HCT116 (cell line): ENCODE measurements around the gene IFNGR2. TPM values are rescaled to one million over a fixed set of nuclear protein-coding genes. Genes with fewer than 3 reads are reported as not detected.

Source experiments
- ATAC-seq: fragments of 200-7000 bp; cut with Tn5 transposase; 2 replicates; pipeline ENCODE4 v1.9.1; 2020; ENCODE audit warnings: mild to moderate bottlenecking, moderate library complexity
- BruUV-seq: library from RNA; stranded (reverse); fragments of 400-500 nt; replicated peaks from 2 replicates; lab custom pipeline; 2021; lab: Mats Ljungman, UMichigan
- CTCF ChIA-PET: fragments of 300-600 bp; sonication (Branson Sonifier 250); formaldehyde crosslinking; loops from one replicate; lab custom pipeline; 2021; ENCODE audit warnings: antibody characterized with exemption; lab: Charles Lee
- POLR2A ChIA-PET: fragments of 300-600, 350-600 bp; sonication (Branson Sonifier 250); formaldehyde crosslinking; loops from one replicate; lab custom pipeline; 2021; ENCODE audit warnings: antibody characterized with exemption; lab: Charles Lee
- RAD21 ChIA-PET, 2 experiments: fragments of 300-600 bp; sonication (Branson Sonifier 250); formaldehyde crosslinking; loops; one replicate each; lab custom pipeline; 2023; ENCODE audit warnings: low total read pairs in 2 of 2; ENCODE audit not compliant: uncharacterized antibody in 2 of 2, unreplicated experiment in 2 of 2, low non-redundant PET in 1 of 2; lab: Charles Lee
- DNase-seq: peaks from one replicate; pipeline ENCODE4 v3.0.0-alpha.2; 2010; ENCODE audit warnings: low read depth, low spot score
- H2AFZ ChIP-seq: fragments of 200-600 bp; shearing (Covaris generic), sonication (generic); 2 replicates; pipeline ENCODE4 v1.6.1; 2017; ENCODE audit warnings: low read depth, mixed run types, mixed read lengths, antibody characterized with exemption, low read length; ENCODE audit not compliant: poor library complexity, severe bottlenecking
- H3K27ac ChIP-seq: 2 replicates; pipeline ENCODE4 v1.5.1; 2012; ENCODE audit warnings: low read depth, low read length
- H3K27me3 ChIP-seq: fragments of 200-600 bp; sonication (generic); 2 replicates; pipeline ENCODE4 v1.6.1; 2016; ENCODE audit warnings: mixed run types, low read length, mixed read lengths; ENCODE audit not compliant: insufficient read depth
- H3K36me3 ChIP-seq, 2 experiments: fragments of 200-500 bp in 1 of 2; fragments of 200-600 bp in 1 of 2; sonication (Bioruptor generic) in 1 of 2; sonication (generic) in 1 of 2; 2 replicates each; pipeline versions ENCODE4 v1.5.1 to v1.6.1; 2014 to 2016; ENCODE audit warnings: low read length in 2 of 2, inconsistent platforms in 1 of 2, mixed read lengths in 1 of 2, mixed run types in 1 of 2; ENCODE audit not compliant: insufficient read depth in 2 of 2, control insufficient read depth in 1 of 2
- H3K4me1 ChIP-seq, 2 experiments: fragments of 200-600 bp in 1 of 2; sonication (generic) in 1 of 2; 2 replicates each; pipeline versions ENCODE4 v1.5.1 to v1.6.1; 2012 to 2017; ENCODE audit warnings: low read length in 2 of 2, inconsistent platforms in 1 of 2, mild to moderate bottlenecking in 1 of 2, mixed read lengths in 1 of 2, mixed run types in 1 of 2, moderate library complexity in 1 of 2; ENCODE audit not compliant: insufficient read depth in 2 of 2, control insufficient read depth in 1 of 2
- H3K4me2 ChIP-seq: fragments of 200-600 bp; sonication (generic); 2 replicates; pipeline ENCODE4 v1.6.1; 2017; ENCODE audit warnings: mixed run types, low read length, mixed read lengths
- H3K4me3 ChIP-seq, 2 experiments: fragments of 200-600 bp in 1 of 2; sonication (generic) in 1 of 2; replicated peaks in 1 of 2; 2 replicates each; pipeline ENCODE4 v1.5.1; 2011 to 2016; ENCODE audit warnings: low read length in 2 of 2, control low read depth in 1 of 2, low read depth in 1 of 2, mild to moderate bottlenecking in 1 of 2, mixed read lengths in 1 of 2, mixed run types in 1 of 2
- H3K79me2 ChIP-seq: fragments of 200-600 bp; sonication (generic); 2 replicates; pipeline ENCODE4 v1.6.1; 2017; ENCODE audit warnings: mild to moderate bottlenecking, mixed run types, low read length, moderate library complexity, mixed read lengths; ENCODE audit not compliant: insufficient read depth
- H3K9ac ChIP-seq: fragments of 200-600 bp; sonication (generic); 2 replicates; pipeline ENCODE4 v1.6.1; 2016; ENCODE audit warnings: low read length, mixed read lengths
- H3K9me2 ChIP-seq: fragments of 200-600 bp; sonication (generic), shearing (Covaris generic); 2 replicates; pipeline ENCODE4 v1.6.1; 2017; ENCODE audit warnings: mixed run types, mild to moderate bottlenecking, moderate library complexity; ENCODE audit not compliant: insufficient read depth
- H3K9me3 ChIP-seq, 2 experiments: fragments of 200-500 bp in 1 of 2; fragments of 200-600 bp in 1 of 2; sonication (Bioruptor generic) in 1 of 2; sonication (generic) in 1 of 2; 2 replicates each; pipeline ENCODE4 v1.6.1; 2014 to 2017; ENCODE audit warnings: low read length in 2 of 2, mixed read lengths in 2 of 2, inconsistent platforms in 1 of 2, low read depth in 1 of 2, mild to moderate bottlenecking in 1 of 2, mixed run types in 1 of 2, moderate library complexity in 1 of 2; ENCODE audit not compliant: control insufficient read depth in 1 of 2, insufficient read depth in 1 of 2
- H4K20me1 ChIP-seq: fragments of 200-600 bp; sonication (generic), shearing (Covaris generic); 2 replicates; pipeline ENCODE4 v1.6.1; 2017; ENCODE audit warnings: mixed run types, mild to moderate bottlenecking, moderate library complexity; ENCODE audit not compliant: insufficient read depth
- intact Hi-C: fragments of 100-400 bp; cut with micrococcal nuclease; formaldehyde crosslinking; loops from 2 replicates; pipeline ENCODE4 v1.10.0; 2022
- total RNA-seq: library from RNA; stranded (reverse); gene quantifications from one replicate; pipeline ENCODE4 v1.2.1, GENCODE V29; 2021; ENCODE audit not compliant: unreplicated experiment
- TF ChIP-seq, protein P1 (sequence below), 3 experiments: fragments of 200-600 bp in 1 of 3; sonication (generic) in 1 of 3; IDR thresholded peaks in 2 of 3; conservative IDR thresholded peaks in 1 of 3; 2 replicates each; pipeline ENCODE4 v1.5.1; 2012 to 2017; ENCODE audit warnings: low read depth in 2 of 3, low read length in 2 of 3, antibody characterized with exemption in 1 of 3, borderline replicate concordance in 1 of 3, control low read depth in 1 of 3, mild to moderate bottlenecking in 1 of 3, mixed read lengths in 1 of 3, mixed run types in 1 of 3, moderate library complexity in 1 of 3; ENCODE audit not compliant: insufficient read depth in 1 of 3
- TF ChIP-seq, protein P2 (sequence below): IDR thresholded peaks from 2 replicates; pipeline ENCODE4 v1.6.1; 2012; ENCODE audit warnings: low read depth

Gene IFNGR2
- total RNA-seq, 1 experiment from 2014 or later: 44.6 TPM

DNA sequence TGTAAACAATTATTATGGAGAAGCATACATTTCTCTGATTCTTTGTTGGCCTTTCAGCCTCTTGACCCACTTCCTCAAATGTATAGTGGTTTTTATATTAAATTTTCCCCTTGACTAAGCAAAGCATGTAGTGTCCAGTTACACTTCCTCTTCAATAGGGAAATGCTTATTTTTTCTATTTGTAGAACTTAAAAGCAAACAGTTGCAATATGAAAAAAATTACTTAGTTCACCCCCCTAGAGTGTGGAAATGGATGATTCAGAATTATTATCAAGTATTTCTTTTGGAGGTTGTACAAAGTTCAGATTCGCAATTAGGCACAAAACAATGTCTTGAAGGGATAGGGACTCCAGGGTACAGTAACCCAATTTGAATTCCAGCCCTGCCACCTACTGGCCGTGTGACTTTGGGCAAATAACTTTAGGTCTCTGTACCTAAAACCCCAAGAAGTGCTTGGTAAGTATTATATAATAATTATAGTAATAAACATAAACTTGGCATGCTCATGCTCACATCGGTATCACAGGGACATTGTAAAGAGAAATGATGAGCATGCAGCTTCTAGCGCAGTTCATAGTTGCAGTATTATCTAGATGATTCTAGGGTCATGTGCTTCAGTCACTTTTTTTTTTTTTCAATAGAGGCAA, 28.6 kb upstream of the IFNGR2 start:
- no peaks in the 10 kb centered on the region for H3K79me2 ChIP-seq
- H3K4me2 ChIP-seq: peak overlapping the region; percentile 24; the same call in 1 of the 2 replicates
- H2AFZ ChIP-seq: peak overlapping the region; percentile 75
- H3K4me3 ChIP-seq: no peak overlapping the region
- peaks cover 15 to 26% of the 10 kb centered on the region in 2 experiments for H3K4me1 ChIP-seq
- TF ChIP-seq, protein P1, sequence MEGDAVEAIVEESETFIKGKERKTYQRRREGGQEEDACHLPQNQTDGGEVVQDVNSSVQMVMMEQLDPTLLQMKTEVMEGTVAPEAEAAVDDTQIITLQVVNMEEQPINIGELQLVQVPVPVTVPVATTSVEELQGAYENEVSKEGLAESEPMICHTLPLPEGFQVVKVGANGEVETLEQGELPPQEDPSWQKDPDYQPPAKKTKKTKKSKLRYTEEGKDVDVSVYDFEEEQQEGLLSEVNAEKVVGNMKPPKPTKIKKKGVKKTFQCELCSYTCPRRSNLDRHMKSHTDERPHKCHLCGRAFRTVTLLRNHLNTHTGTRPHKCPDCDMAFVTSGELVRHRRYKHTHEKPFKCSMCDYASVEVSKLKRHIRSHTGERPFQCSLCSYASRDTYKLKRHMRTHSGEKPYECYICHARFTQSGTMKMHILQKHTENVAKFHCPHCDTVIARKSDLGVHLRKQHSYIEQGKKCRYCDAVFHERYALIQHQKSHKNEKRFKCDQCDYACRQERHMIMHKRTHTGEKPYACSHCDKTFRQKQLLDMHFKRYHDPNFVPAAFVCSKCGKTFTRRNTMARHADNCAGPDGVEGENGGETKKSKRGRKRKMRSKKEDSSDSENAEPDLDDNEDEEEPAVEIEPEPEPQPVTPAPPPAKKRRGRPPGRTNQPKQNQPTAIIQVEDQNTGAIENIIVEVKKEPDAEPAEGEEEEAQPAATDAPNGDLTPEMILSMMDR (IDR thresholded peaks at IDR 0.05 in 2 of 3, conservative IDR thresholded peaks at IDR 0.05 in 1 of 3; ENCODE audit: borderline replicate concordance in 1 of 3, insufficient read depth in 1 of 3, low read depth in 2 of 3, low read length in 2 of 3): peak in 2 of 3 experiments; percentile 68 to 82; a peak in 4 of 6 replicates
- TF ChIP-seq, protein P2, sequence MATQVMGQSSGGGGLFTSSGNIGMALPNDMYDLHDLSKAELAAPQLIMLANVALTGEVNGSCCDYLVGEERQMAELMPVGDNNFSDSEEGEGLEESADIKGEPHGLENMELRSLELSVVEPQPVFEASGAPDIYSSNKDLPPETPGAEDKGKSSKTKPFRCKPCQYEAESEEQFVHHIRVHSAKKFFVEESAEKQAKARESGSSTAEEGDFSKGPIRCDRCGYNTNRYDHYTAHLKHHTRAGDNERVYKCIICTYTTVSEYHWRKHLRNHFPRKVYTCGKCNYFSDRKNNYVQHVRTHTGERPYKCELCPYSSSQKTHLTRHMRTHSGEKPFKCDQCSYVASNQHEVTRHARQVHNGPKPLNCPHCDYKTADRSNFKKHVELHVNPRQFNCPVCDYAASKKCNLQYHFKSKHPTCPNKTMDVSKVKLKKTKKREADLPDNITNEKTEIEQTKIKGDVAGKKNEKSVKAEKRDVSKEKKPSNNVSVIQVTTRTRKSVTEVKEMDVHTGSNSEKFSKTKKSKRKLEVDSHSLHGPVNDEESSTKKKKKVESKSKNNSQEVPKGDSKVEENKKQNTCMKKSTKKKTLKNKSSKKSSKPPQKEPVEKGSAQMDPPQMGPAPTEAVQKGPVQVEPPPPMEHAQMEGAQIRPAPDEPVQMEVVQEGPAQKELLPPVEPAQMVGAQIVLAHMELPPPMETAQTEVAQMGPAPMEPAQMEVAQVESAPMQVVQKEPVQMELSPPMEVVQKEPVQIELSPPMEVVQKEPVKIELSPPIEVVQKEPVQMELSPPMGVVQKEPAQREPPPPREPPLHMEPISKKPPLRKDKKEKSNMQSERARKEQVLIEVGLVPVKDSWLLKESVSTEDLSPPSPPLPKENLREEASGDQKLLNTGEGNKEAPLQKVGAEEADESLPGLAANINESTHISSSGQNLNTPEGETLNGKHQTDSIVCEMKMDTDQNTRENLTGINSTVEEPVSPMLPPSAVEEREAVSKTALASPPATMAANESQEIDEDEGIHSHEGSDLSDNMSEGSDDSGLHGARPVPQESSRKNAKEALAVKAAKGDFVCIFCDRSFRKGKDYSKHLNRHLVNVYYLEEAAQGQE: no peak
- H3K36me3 ChIP-seq: no peaks in the 10 kb centered on the region
- POLR2A ChIA-PET: no interaction called here
- no peaks in the 10 kb centered on the region for H3K9me3 ChIP-seq
- peak; percentile 53 for DNase-seq
- no peaks in the 10 kb centered on the region for H3K27me3 ChIP-seq
- H4K20me1 ChIP-seq: no peaks in the 10 kb centered on the region
- RAD21 ChIA-PET: no interaction called here
- peak; percentile 93 for ATAC-seq
- CTCF ChIA-PET: interaction anchor here (1.2 to 2.1 kb wide), 2 partner anchors 13 to 175 kb away, joined by 5 to 7 read pairs; no protein-coding TSS in a partner anchor
- no peak overlapping the region for H3K27ac ChIP-seq
- no peaks in the 10 kb centered on the region for H3K9me2 ChIP-seq
- no TSS peak for BruUV-seq
- intact Hi-C loops: loop anchor here (2.0 kb wide), 1 partner anchor 176 kb away; no protein-coding TSS in a partner anchor
- H3K9ac ChIP-seq: no peak overlapping the region
